HG03159 (cell line): ENCODE data around the gene EXOG.

ENCODE experiments used
- ATAC-seq: cut with Tn5 transposase; IDR thresholded peaks from one replicate; pipeline ENCODE4 v1.9.1; 2021; ENCODE audit warnings: mild to moderate bottlenecking, moderate library complexity; ENCODE audit not compliant: unreplicated experiment

EXOG gene

GRCh38 chr3:38509732-38510131, 13.6 kb downstream of the EXOG start:
- ATAC-seq: no peak

GRCh38 chr3:38510631-38511030, 14.5 kb downstream of the EXOG start:
- ATAC-seq: no peak

- ATAC-seq: no peak
Measured at GRCh38 chr3:38511546-38511945, 15.4 kb downstream of the EXOG start.

- ATAC-seq: no peak
Measured at GRCh38 chr3:38515367-38515766, 19.2 kb downstream of the EXOG start.

- no peak for ATAC-seq
Measured at GRCh38 chr3:38516669-38517068, 20.5 kb downstream of the EXOG start.

GRCh38 chr3:38519000-38519399, 22.9 kb downstream of the EXOG start:
- no peak for ATAC-seq

- no peak for ATAC-seq
Measured at GRCh38 chr3:38519651-38520050, 23.5 kb downstream of the EXOG start.

- ATAC-seq: no peak
Measured at GRCh38 chr3:38521391-38521987, 25.3 kb downstream of the EXOG start.

GRCh38 chr3:38522002-38522401, 25.9 kb downstream of the EXOG start:
- no peak for ATAC-seq

GRCh38 chr3:38524141-38524739, 28.1 kb downstream of the EXOG start:
- no peak for ATAC-seq

GRCh38 chr3:38526792-38527191, 30.7 kb downstream of the EXOG start:
- no peak for ATAC-seq

- no peak for ATAC-seq
Measured at GRCh38 chr3:38528457-38528856, 32.3 kb downstream of the EXOG start.

GRCh38 chr3:38532529-38532928, 36.4 kb downstream of the EXOG start:
- no peak for ATAC-seq

- ATAC-seq: no peak
Measured at GRCh38 chr3:38533285-38533976, 37.3 kb downstream of the EXOG start.

GRCh38 chr3:38534180-38534579, 38.0 kb downstream of the EXOG start:
- ATAC-seq: no peak

GRCh38 chr3:38534604-38535003, 38.5 kb downstream of the EXOG start:
- ATAC-seq: no peak

- no peak for ATAC-seq
Measured at GRCh38 chr3:38536671-38537070, 40.5 kb downstream of the EXOG start.

GRCh38 chr3:38538773-38539353, 42.7 kb downstream of the EXOG start:
- no peak for ATAC-seq

- ATAC-seq: no peak
Measured at GRCh38 chr3:38541806-38542205, 45.7 kb downstream of the EXOG start.

- ATAC-seq: no peak
Measured at GRCh38 chr3:38542401-38543298, 46.5 kb downstream of the EXOG start.

- no peak for ATAC-seq
Measured at GRCh38 chr3:38543586-38543985, 47.4 kb downstream of the EXOG start.
